NT2/D1 (cell line): Measurements from ENCODE around the gene FAM20C.

Experiments
- DNase-seq: peaks from one replicate; pipeline ENCODE4 v3.0.0-alpha.2; 2011; ENCODE audit warnings: low read depth, low spot score
- H3K27me3 ChIP-seq: 2 replicates; pipeline ENCODE4 v1.6.0; 2011; ENCODE audit warnings: mild to moderate bottlenecking; ENCODE audit not compliant: insufficient read length, insufficient read depth
- H3K36me3 ChIP-seq: 2 replicates; pipeline ENCODE4 v1.6.1; 2011; ENCODE audit warnings: mild to moderate bottlenecking, low read length, mixed read lengths; ENCODE audit not compliant: insufficient read depth, insufficient read length
- H3K4me1 ChIP-seq: 2 replicates; pipeline ENCODE4 v1.5.1; 2011; ENCODE audit not compliant: insufficient read depth, insufficient read length
- H3K4me3 ChIP-seq: 2 replicates; pipeline ENCODE4 v1.5.1; 2011; ENCODE audit warnings: low read depth; ENCODE audit not compliant: insufficient read length
- H3K9ac ChIP-seq: 2 replicates; pipeline ENCODE4 v1.6.0; 2011; ENCODE audit warnings: low read depth; ENCODE audit not compliant: insufficient read length
- H3K9me3 ChIP-seq: 2 replicates; pipeline ENCODE4 v1.5.1; 2011; ENCODE audit warnings: mild to moderate bottlenecking, low read length; ENCODE audit not compliant: insufficient read depth
- SUZ12 ChIP-seq: IDR thresholded peaks from 2 replicates; pipeline ENCODE4 v1.6.1; 2011; ENCODE audit not compliant: insufficient read length, insufficient read depth; ENCODE audit errors: extremely low read depth
- YY1 ChIP-seq: IDR thresholded peaks from 2 replicates; pipeline ENCODE4 v1.6.1; 2011; ENCODE audit not compliant: insufficient read length, insufficient read depth
- ZNF274 ChIP-seq: IDR thresholded peaks from 2 replicates; pipeline ENCODE4 v1.6.1; 2011; ENCODE audit warnings: mild to moderate bottlenecking, low read depth, low read length

FAM20C gene

GRCh38 chr7:307970-308369 lies 115.6 kb downstream of the FAM20C start:
- Histone ChIP-seq H3K4me3 (no peak overlapping the region), H3K9ac (no peak overlapping the region), H3K4me1 (peaks cover 3% of the 10 kb centered on the region), H3K27me3 (no peaks in the 10 kb centered on the region), H3K36me3 (no peaks in the 10 kb centered on the region), H3K9me3 (peaks cover 12% of the 10 kb centered on the region; the same call in 1 of the 2 replicates)
- DNase-seq, result no peak
- TF ChIP-seq YY1, result no peak
- no peak for TF ChIP-seq ZNF274
- no peak for TF ChIP-seq SUZ12

DNA sequence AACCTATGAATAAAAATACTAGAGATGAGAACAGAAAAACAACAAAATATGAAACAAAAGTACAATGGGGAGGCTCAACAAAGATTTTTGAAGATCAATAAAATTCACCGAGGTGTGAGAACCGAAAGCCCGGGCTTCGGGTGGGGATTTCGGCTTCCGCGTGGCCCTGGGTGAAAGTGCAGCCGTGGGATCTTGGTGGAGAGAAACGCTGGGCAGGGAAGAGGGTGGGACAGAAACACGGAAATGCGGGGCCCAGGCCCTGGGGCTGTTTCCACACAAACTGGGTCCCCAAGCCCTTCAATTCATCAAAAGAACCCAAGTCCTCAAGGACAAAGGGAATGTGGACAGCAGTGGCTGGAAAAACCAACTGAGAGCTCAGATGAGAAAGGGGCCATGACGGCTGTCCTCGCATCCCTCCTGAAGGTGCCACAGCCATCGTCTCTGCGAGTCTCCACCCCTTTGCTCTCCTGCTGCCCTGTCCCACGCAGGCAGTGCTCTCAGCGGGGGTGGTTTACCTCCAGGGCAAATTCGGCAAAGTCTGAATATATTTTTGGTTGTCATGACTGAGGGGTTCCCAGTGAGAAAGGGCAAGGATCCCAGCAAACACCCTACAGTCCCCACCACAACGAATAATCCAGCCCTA lies 117.3 kb downstream of the FAM20C start:
- peaks cover 3% of the 10 kb centered on the region for H3K4me1 ChIP-seq
- H3K9me3 ChIP-seq, result peaks cover 12% of the 10 kb centered on the region; the same call in 1 of the 2 replicates
- H3K27me3 ChIP-seq, result no peaks in the 10 kb centered on the region
- no peaks in the 10 kb centered on the region for H3K36me3 ChIP-seq
- H3K9ac ChIP-seq, result no peak overlapping the region
- no peak overlapping the region for H3K4me3 ChIP-seq
- TF ChIP-seq SUZ12 (no peak), YY1 (no peak), ZNF274 (no peak)
- DNase-seq, result no peak
